ENCODE results near the gene HEMK1.
A peak's percentile ranks its signal among the peaks of the same experiment; 100 is the strongest.

Gene HEMK1

GRCh38 chr3:50568947-50569749, at the start of gene HEMK1:
Gene HEMK1, plus strand, starts transcription at chr3:50569522. Its CDS starts 1,583 bp downstream, at chr3:50571105.
- peak; percentile 60 for DNase-seq

- DNase-seq: no peak
Observed at GRCh38 chr3:50520849-50521248, 48.5 kb upstream of the HEMK1 start.

GRCh38 chr3:50521572-50521971, 47.8 kb upstream of the HEMK1 start:
- DNase-seq: no peak

GRCh38 chr3:50523279-50523811, 46.0 kb upstream of the HEMK1 start:
- DNase-seq: no peak

- no peak for DNase-seq
Observed at GRCh38 chr3:50524746-50525145, 44.6 kb upstream of the HEMK1 start.

- DNase-seq: no peak
Observed at GRCh38 chr3:50525191-50525910, 44.0 kb upstream of the HEMK1 start.

- DNase-seq: no peak
Observed at GRCh38 chr3:50525987-50526386, 43.3 kb upstream of the HEMK1 start.

- DNase-seq: no peak
Observed at GRCh38 chr3:50530001-50530970, 39.0 kb upstream of the HEMK1 start.

GRCh38 chr3:50531201-50531600, 38.1 kb upstream of the HEMK1 start:
- no peak for DNase-seq

- no peak for DNase-seq
Observed at GRCh38 chr3:50532062-50532705, 37.1 kb upstream of the HEMK1 start.

- DNase-seq: no peak
Observed at GRCh38 chr3:50533316-50533715, 36.0 kb upstream of the HEMK1 start.

GRCh38 chr3:50533807-50534461, 35.4 kb upstream of the HEMK1 start:
- no peak for DNase-seq

- no peak for DNase-seq
Observed at GRCh38 chr3:50534681-50535330, 34.5 kb upstream of the HEMK1 start.

- DNase-seq: no peak
Observed at GRCh38 chr3:50536471-50537180, 32.7 kb upstream of the HEMK1 start.

- no peak for DNase-seq
Observed at GRCh38 chr3:50537421-50538129, 31.7 kb upstream of the HEMK1 start.

GRCh38 chr3:50539356-50540286, 29.7 kb upstream of the HEMK1 start:
- no peak for DNase-seq

- DNase-seq: peak; percentile 13
Observed at GRCh38 chr3:50542177-50543034, 26.9 kb upstream of the HEMK1 start.

GRCh38 chr3:50545781-50546180, 23.5 kb upstream of the HEMK1 start:
- no peak for DNase-seq

Data from NCI-H2107 (cell line).